Measurements from ENCODE around the gene SPG7. TPM values are rescaled to one million over a fixed set of nuclear protein-coding genes. Genes with fewer than 3 reads are reported as not detected.
A peak's percentile ranks its signal among the peaks of the same experiment; 100 is the strongest.

Gene SPG7
- total RNA-seq, 2 experiments from 2014 or later, result 73.9 to 77.9 TPM

- Mint-ChIP-seq H3K27me3 (no peaks in the 10 kb centered on the region), H3K4me3 (peak overlapping the region; percentile 93), H3K4me1 (peaks cover 41% of the 10 kb centered on the region), H3K36me3 (ENCODE audit: low read depth) (peaks cover 1% of the 10 kb centered on the region), H3K9me3 (no peaks in the 10 kb centered on the region), H3K27ac (peak overlapping the region; percentile 88)
- POLR2A ChIA-PET, result interaction anchor here (1.2 to 6.7 kb wide), 7 partner anchors 15 to 194 kb away, joined by 3 to 158 read pairs (median 20); partner anchors contain the start of gene ANKRD11
- DNase-seq, result no peak
- CTCF ChIA-PET, result interaction anchor here (0.7 kb wide), 1 partner anchor 190 kb away, joined by 3 read pairs; no protein-coding TSS in a partner anchor
These were observed 2.1 kb upstream of the SPG7 start for GRCh38 chr16:89506113-89506504.

DNA sequence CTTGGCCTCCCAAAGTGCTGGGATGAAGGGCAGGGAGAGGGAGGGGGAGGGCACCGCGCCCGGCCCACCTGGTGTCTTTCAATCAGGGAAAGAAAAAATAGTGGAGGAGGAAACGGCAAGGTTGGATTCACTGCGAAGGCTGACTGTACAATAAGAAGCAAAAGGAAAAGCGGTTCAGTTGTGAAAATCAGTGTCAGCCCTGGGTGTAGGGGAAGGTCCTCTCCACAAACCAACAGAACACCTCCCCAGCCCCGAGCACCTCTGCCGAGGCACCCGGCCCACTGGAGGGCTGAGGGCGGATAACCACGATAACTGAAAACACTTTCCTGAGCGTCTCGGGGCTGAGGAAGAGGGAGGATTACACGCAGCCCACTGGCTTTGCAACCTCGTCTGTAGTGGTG, 1.4 kb upstream of the SPG7 start:
- H3K4me3 Mint-ChIP-seq, result peak overlapping the region; percentile 93
- no peaks in the 10 kb centered on the region for H3K9me3 Mint-ChIP-seq
- ChIA-PET CTCF (interaction anchor here (1.0 to 1.6 kb wide), 3 partner anchors 18 to 266 kb away, joined by 3 to 4 read pairs (median 4); no protein-coding TSS in a partner anchor), POLR2A (interaction anchor here (0.7 to 6.7 kb wide), 22 partner anchors 8 to 289 kb away, joined by 3 to 158 read pairs (median 7); partner anchors contain the start of genes ANKRD11, RPL13 and ZNF778)
- peaks cover 4% of the 10 kb centered on the region for H3K36me3 Mint-ChIP-seq (ENCODE audit: low read depth)
- peak; percentile 42 for DNase-seq
- peak overlapping the region; percentile 88 for H3K27ac Mint-ChIP-seq
- H3K4me1 Mint-ChIP-seq, result peaks cover 43% of the 10 kb centered on the region
- no peaks in the 10 kb centered on the region for H3K27me3 Mint-ChIP-seq

DNA sequence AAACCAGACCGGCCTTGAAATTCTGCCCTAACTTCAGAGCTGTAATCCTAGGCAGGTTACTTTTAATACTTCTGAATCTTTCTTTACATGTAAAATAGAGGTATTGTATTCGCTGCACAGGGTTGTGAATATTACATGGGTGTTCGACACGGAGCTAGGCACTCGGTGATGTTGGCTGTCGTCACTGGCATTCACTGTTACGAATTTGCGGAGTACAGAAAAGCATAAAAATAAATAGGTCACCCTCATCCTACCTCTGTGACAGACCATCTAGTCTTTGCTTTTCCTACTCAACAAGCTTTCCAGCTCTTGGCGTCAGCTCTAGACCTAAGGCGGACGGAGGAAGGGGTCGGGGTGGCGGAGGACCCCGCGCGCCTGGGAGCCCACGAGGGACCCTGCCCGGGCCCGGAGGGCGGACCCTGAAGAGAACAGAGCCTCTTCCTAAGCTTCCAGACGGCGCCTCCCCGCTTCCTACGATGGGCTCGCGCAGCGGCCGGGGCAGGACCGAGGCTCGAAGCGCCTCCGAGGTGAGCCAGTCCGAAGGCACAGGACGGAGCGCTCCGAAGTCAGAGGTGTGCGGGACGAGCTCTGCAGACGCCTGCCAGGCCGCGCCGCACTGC, 879 bp upstream of the SPG7 start:
- Mint-ChIP-seq H3K4me3 (peak overlapping the region; percentile 93), H3K9me3 (no peaks in the 10 kb centered on the region), H3K27me3 (no peaks in the 10 kb centered on the region), H3K4me1 (peaks cover 43% of the 10 kb centered on the region), H3K36me3 (ENCODE audit: low read depth) (peaks cover 4% of the 10 kb centered on the region), H3K27ac (peak overlapping the region; percentile 88)
- ChIA-PET POLR2A (interaction anchor here (0.7 to 6.7 kb wide), 33 partner anchors 9 to 804 kb away, joined by 3 to 158 read pairs (median 4); partner anchors contain the start of genes ANKRD11, RPL13 and ZNF778), CTCF (interaction anchor here (1.0 to 3.0 kb wide), 8 partner anchors 18 to 290 kb away, joined by 3 to 22 read pairs (median 4); partner anchors contain the start of gene ZNF778)
- DNase-seq, result no peak

DNA sequence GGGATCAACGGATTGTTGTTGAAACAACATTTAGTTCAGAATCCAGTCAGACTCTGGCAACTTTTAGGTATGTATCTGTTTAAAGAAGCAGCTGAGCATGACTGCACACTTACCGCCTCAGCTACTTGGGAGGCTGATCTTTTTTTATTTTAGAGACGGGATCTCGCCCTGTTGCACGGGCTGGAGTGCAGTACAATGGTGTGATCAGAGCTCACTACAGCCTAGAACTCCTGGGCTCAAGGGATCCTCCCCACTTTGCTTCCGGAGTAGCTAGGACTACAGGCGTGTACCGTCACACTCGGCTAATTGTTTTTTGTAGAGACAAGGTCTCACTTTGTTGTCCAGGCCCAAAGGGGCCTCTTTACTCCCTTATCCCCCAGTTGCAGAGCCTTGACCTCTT, 2.3 kb downstream of the SPG7 start:
- DNase-seq, result no peak
- no peaks in the 10 kb centered on the region for H3K27me3 Mint-ChIP-seq
- ChIA-PET CTCF (interaction anchor here (1.5 to 3.0 kb wide), 2 partner anchors 270 to 293 kb away, joined by 3 to 6 read pairs; partner anchors contain the start of gene ZNF778), POLR2A (interaction anchor here (1.1 to 5.0 kb wide), 3 partner anchors 44 to 269 kb away, joined by 3 to 38 read pairs (median 3); no protein-coding TSS in a partner anchor)
- H3K27ac Mint-ChIP-seq, result no peak overlapping the region
- H3K9me3 Mint-ChIP-seq, result no peaks in the 10 kb centered on the region
- peaks cover 14% of the 10 kb centered on the region for H3K36me3 Mint-ChIP-seq (ENCODE audit: low read depth)
- H3K4me3 Mint-ChIP-seq, result peak overlapping the region; percentile 18
- peaks cover 31% of the 10 kb centered on the region for H3K4me1 Mint-ChIP-seq

DNA sequence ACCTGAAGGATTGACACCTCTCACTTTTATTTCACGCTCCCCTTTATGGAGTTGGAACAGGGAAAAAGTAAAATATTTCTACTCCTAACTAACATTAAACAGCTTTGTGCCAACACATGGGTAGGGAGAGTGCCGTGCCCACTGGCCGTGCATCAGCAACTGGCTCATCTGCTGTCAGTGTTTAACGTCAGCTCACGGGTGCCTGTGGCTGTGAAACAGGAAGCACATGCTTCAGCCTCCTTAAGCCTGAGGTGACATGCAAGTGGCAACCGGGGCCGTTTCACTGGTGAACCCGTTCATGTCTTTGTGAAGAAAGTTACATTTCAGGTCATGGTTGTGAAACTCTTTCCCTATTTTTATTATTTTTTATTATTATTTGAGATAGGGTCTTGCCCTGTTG, 3.2 kb downstream of the SPG7 start:
- Mint-ChIP-seq H3K27ac (no peak overlapping the region), H3K36me3 (ENCODE audit: low read depth) (peaks cover 14% of the 10 kb centered on the region), H3K27me3 (no peaks in the 10 kb centered on the region), H3K4me1 (peaks cover 23% of the 10 kb centered on the region), H3K4me3 (no peak overlapping the region), H3K9me3 (no peaks in the 10 kb centered on the region)
- POLR2A ChIA-PET, result interaction anchor here (1.1 kb wide), 1 partner anchor 270 kb away, joined by 3 read pairs; no protein-coding TSS in a partner anchor
- DNase-seq, result no peak
- CTCF ChIA-PET, result no interaction called here

DNA sequence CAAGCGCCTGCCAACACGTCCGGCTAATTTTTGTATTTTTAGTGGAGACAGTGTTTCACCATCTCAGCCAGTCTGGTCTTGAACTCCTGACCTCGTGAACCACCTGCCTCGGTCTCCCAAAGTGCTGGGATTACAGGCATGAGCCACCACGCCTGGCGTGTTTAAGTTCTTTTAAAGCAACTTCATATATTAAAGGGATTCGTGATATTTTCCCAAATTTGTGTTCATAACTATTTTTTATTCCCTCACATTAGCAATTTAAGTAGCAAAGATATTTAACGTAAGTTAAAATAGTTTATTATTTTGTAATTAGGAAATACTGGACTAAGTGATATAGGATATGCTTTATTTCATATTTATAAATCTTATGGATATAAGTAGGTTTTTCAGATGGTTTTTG, 4.2 kb downstream of the SPG7 start:
- POLR2A ChIA-PET, result no interaction called here

DNA sequence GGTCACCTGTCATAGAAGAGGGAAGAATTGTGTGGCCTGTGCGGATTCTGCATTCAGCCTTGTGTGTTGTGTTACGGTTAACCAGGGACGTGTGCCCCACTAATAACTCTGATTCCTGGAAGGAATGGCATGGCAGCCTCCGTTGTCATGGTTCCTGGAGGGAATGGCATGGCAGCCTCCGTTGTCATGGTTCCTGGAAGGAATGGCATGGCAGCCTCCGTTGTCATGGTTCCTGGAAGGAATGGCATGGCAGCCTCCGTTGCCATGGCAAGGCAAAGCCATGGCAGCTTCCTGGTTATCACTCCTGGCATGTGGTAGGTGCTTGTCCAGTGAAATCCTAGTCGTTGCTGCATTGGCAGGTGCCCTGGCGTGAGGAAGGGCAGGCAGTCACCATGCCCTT, 8.9 kb downstream of the SPG7 start:
- Mint-ChIP-seq H3K9me3 (no peaks in the 10 kb centered on the region), H3K27ac (no peak overlapping the region), H3K4me3 (no peak overlapping the region), H3K36me3 (ENCODE audit: low read depth) (peaks cover 46% of the 10 kb centered on the region), H3K27me3 (no peaks in the 10 kb centered on the region), H3K4me1 (no peaks in the 10 kb centered on the region)
- ChIA-PET CTCF (interaction anchor here (0.9 to 1.0 kb wide), 2 partner anchors 13 to 40 kb away, joined by 3 read pairs; no protein-coding TSS in a partner anchor), POLR2A (interaction anchor here (0.6 to 1.5 kb wide), 2 partner anchors 8 to 10 kb away, joined by 3 to 7 read pairs; partner anchors contain the start of gene SPG7)
- DNase-seq, result no peak

More for the DNA sequence above, 4.2 kb downstream of the SPG7 start:
- Mint-ChIP-seq H3K36me3 (ENCODE audit: low read depth) (peaks cover 22% of the 10 kb centered on the region), H3K27ac (no peak overlapping the region), H3K9me3 (no peaks in the 10 kb centered on the region), H3K4me1 (peaks cover 13% of the 10 kb centered on the region), H3K4me3 (no peak overlapping the region), H3K27me3 (no peaks in the 10 kb centered on the region)
- CTCF ChIA-PET, result no interaction called here
- no peak for DNase-seq

- no peak overlapping the region for H3K27ac Mint-ChIP-seq
- no peaks in the 10 kb centered on the region for H3K4me1 Mint-ChIP-seq
- DNase-seq, result no peak
- H3K4me3 Mint-ChIP-seq, result no peak overlapping the region
- no peaks in the 10 kb centered on the region for H3K27me3 Mint-ChIP-seq
- ChIA-PET CTCF (no interaction called here), POLR2A (no interaction called here)
- H3K36me3 Mint-ChIP-seq (ENCODE audit: low read depth), result peaks cover 50% of the 10 kb centered on the region
- H3K9me3 Mint-ChIP-seq, result no peaks in the 10 kb centered on the region
These were observed 11.7 kb downstream of the SPG7 start for GRCh38 chr16:89519881-89520280.

- DNase-seq, result no peak
- H3K27me3 Mint-ChIP-seq, result no peaks in the 10 kb centered on the region
- POLR2A ChIA-PET, result no interaction called here
- H3K4me1 Mint-ChIP-seq, result no peaks in the 10 kb centered on the region
- no peak overlapping the region for H3K27ac Mint-ChIP-seq
- CTCF ChIA-PET, result no interaction called here
- H3K4me3 Mint-ChIP-seq, result no peak overlapping the region
- no peaks in the 10 kb centered on the region for H3K9me3 Mint-ChIP-seq
- peaks cover 56% of the 10 kb centered on the region for H3K36me3 Mint-ChIP-seq (ENCODE audit: low read depth)
These were observed 14.1 kb downstream of the SPG7 start for GRCh38 chr16:89522287-89522686.

- DNase-seq, result no peak
- ChIA-PET POLR2A (no interaction called here), CTCF (no interaction called here)
- Mint-ChIP-seq H3K36me3 (ENCODE audit: low read depth) (peaks cover 49% of the 10 kb centered on the region), H3K4me1 (no peaks in the 10 kb centered on the region), H3K27ac (no peak overlapping the region), H3K9me3 (no peaks in the 10 kb centered on the region), H3K27me3 (no peaks in the 10 kb centered on the region), H3K4me3 (no peak overlapping the region)
These were observed 15.6 kb downstream of the SPG7 start for GRCh38 chr16:89523680-89524344.

GRCh38 chr16:89525146-89525913, 17.1 kb downstream of the SPG7 start:
- CTCF ChIA-PET, result no interaction called here
- Mint-ChIP-seq H3K9me3 (no peaks in the 10 kb centered on the region), H3K36me3 (ENCODE audit: low read depth) (peaks cover 49% of the 10 kb centered on the region), H3K27ac (no peak overlapping the region), H3K27me3 (no peaks in the 10 kb centered on the region), H3K4me1 (no peaks in the 10 kb centered on the region), H3K4me3 (no peak overlapping the region)
- POLR2A ChIA-PET, result interaction anchor here (1.3 kb wide), 1 partner anchor 17 kb away, joined by 4 read pairs; the partner anchor contains the start of gene SPG7
- DNase-seq, result no peak

DNA sequence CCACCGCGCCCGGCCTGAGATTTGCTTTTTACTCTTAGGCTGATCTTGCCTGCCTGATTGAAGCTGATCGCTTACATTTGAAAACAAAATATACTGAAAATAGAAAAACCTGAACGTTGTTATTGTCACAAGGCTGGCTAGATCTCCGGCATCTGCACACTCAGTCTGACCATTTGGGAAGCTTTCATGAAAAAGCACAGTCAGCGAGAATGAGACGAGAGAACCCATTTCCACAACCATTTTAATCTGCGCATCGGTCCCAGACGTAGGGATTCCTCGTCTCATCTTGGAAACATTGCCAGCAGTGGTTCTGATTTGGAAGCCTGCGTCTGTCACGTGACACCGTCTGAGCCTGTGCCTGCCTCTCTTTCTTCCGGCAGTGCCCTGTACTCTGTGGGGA, 20.9 kb downstream of the SPG7 start:
- H3K27me3 Mint-ChIP-seq, result no peaks in the 10 kb centered on the region
- CTCF ChIA-PET, result interaction anchor here (0.6 kb wide), 1 partner anchor 15 kb away, joined by 3 read pairs; no protein-coding TSS in a partner anchor
- H3K36me3 Mint-ChIP-seq (ENCODE audit: low read depth), result peaks cover 52% of the 10 kb centered on the region
- no peak overlapping the region for H3K27ac Mint-ChIP-seq
- no peak overlapping the region for H3K4me3 Mint-ChIP-seq
- H3K9me3 Mint-ChIP-seq, result no peaks in the 10 kb centered on the region
- peaks cover 8% of the 10 kb centered on the region for H3K4me1 Mint-ChIP-seq
- DNase-seq, result no peak
- POLR2A ChIA-PET, result interaction anchor here (0.6 kb wide), 1 partner anchor 13 kb away, joined by 3 read pairs; no protein-coding TSS in a partner anchor
